NCI-H1417 (cell line): ENCODE results near the gene KCTD10.

Source experiments
- DNase-seq, 3 experiments: peaks; one replicate each; lab custom pipeline; 2025; lab: John Stamatoyannopoulos, UW

The KCTD10 gene

GRCh38 chr12:109494348-109494881 is 17.3 kb upstream of the KCTD10 start:
- no peak for DNase-seq

- no peak for DNase-seq
Observed at GRCh38 chr12:109493938-109494337, 16.8 kb upstream of the KCTD10 start.

GRCh38 chr12:109493090-109493489 is 16.0 kb upstream of the KCTD10 start:
- DNase-seq, result no peak

- DNase-seq, result no peak
Observed at GRCh38 chr12:109492371-109492770, 15.3 kb upstream of the KCTD10 start.

- DNase-seq, result no peak
Observed at GRCh38 chr12:109491671-109492070, 14.6 kb upstream of the KCTD10 start.

GRCh38 chr12:109489955-109490565 is 13.0 kb upstream of the KCTD10 start:
- DNase-seq, result no peak

GRCh38 chr12:109489016-109489954 is 12.2 kb upstream of the KCTD10 start:
- no peak for DNase-seq

GRCh38 chr12:109488051-109488665 is 11.1 kb upstream of the KCTD10 start:
- no peak for DNase-seq

GRCh38 chr12:109487181-109488050 is 10.3 kb upstream of the KCTD10 start:
- no peak for DNase-seq

- DNase-seq, result no peak
Observed at GRCh38 chr12:109485201-109485600, 8.1 kb upstream of the KCTD10 start.

- no peak for DNase-seq
Observed at GRCh38 chr12:109483346-109483745, 6.2 kb upstream of the KCTD10 start.

- peak in 1 of 3 experiments; percentile 41 for DNase-seq
Observed at GRCh38 chr12:109482894-109483293, 5.8 kb upstream of the KCTD10 start.

GRCh38 chr12:109482491-109482890 is 5.4 kb upstream of the KCTD10 start:
- DNase-seq, result peak in 1 of 3 experiments; percentile 41

- DNase-seq, result no peak
Observed at GRCh38 chr12:109481863-109482262, 4.8 kb upstream of the KCTD10 start.

GRCh38 chr12:109480356-109480755 is 3.3 kb upstream of the KCTD10 start:
- DNase-seq, result no peak

- no peak for DNase-seq
Observed at GRCh38 chr12:109479761-109480160, 2.7 kb upstream of the KCTD10 start.

- DNase-seq, result no peak
Observed at GRCh38 chr12:109477963-109478315, 839 bp upstream of the KCTD10 start.

- no peak for DNase-seq
Observed at GRCh38 chr12:109476807-109477184, 304 bp downstream of the KCTD10 start.

GRCh38 chr12:109475993-109476806 is 900 bp downstream of the KCTD10 start:
- DNase-seq, result peak in 2 of 3 experiments; percentile 38 to 40

GRCh38 chr12:109475121-109475520 is 2.0 kb downstream of the KCTD10 start:
- DNase-seq, result no peak
